NCI-H1930 (cell line): ENCODE measurements around the gene TP53TG5.
A peak's percentile ranks its signal among the peaks of the same experiment; 100 is the strongest.

Experiments used
- DNase-seq, 2 experiments: peaks; one replicate each; lab custom pipeline; 2025; lab: John Stamatoyannopoulos, UW

TP53TG5 gene

GRCh38 chr20:45405571-45406259 is 27.6 kb upstream of the TP53TG5 start:
- peak in 1 of 2 experiments; percentile 26 for DNase-seq

- no peak for DNase-seq
Measured at GRCh38 chr20:45404438-45404837, 26.3 kb upstream of the TP53TG5 start.

- no peak for DNase-seq
Measured at GRCh38 chr20:45402946-45403345, 24.8 kb upstream of the TP53TG5 start.

- DNase-seq: no peak
Measured at GRCh38 chr20:45400346-45401031, 22.4 kb upstream of the TP53TG5 start.

- DNase-seq: no peak
Measured at GRCh38 chr20:45399018-45399417, 20.9 kb upstream of the TP53TG5 start.

- DNase-seq: no peak
Measured at GRCh38 chr20:45395114-45395415, 16.9 kb upstream of the TP53TG5 start.

GRCh38 chr20:45394221-45395113 is 16.3 kb upstream of the TP53TG5 start:
- no peak for DNase-seq

- DNase-seq: no peak
Measured at GRCh38 chr20:45392733-45393132, 14.6 kb upstream of the TP53TG5 start.

GRCh38 chr20:45391559-45391958 is 13.4 kb upstream of the TP53TG5 start:
- no peak for DNase-seq

GRCh38 chr20:45390931-45391330 is 12.8 kb upstream of the TP53TG5 start:
- no peak for DNase-seq

GRCh38 chr20:45387274-45387673 is 9.1 kb upstream of the TP53TG5 start:
- no peak for DNase-seq

- DNase-seq: no peak
Measured at GRCh38 chr20:45377269-45377668, 856 bp downstream of the TP53TG5 start.

- no peak for DNase-seq
Measured at GRCh38 chr20:45374966-45375365, 3.2 kb downstream of the TP53TG5 start.

GRCh38 chr20:45374101-45374467 is 4.0 kb downstream of the TP53TG5 start:
- no peak for DNase-seq

- peak; percentile 38 to 62 for DNase-seq
Measured at GRCh38 chr20:45373353-45374100, 4.6 kb downstream of the TP53TG5 start.

GRCh38 chr20:45372646-45373352 is 5.3 kb downstream of the TP53TG5 start:
- no peak for DNase-seq

- no peak for DNase-seq
Measured at GRCh38 chr20:45372241-45372640, 5.9 kb downstream of the TP53TG5 start.

- no peak for DNase-seq
Measured at GRCh38 chr20:45370571-45371160, 7.5 kb downstream of the TP53TG5 start.

GRCh38 chr20:45368221-45368980 is 9.7 kb downstream of the TP53TG5 start:
- DNase-seq: no peak

GRCh38 chr20:45367126-45367525 is 11.0 kb downstream of the TP53TG5 start:
- DNase-seq: no peak
